ENCODE results near the gene RAB26.
"Not testable (repeated sequence)": the region's sequence is repeated elsewhere in the genome, so short reads cannot be mapped to it uniquely, and the experiment has no call there.

The RAB26 gene, protein sequence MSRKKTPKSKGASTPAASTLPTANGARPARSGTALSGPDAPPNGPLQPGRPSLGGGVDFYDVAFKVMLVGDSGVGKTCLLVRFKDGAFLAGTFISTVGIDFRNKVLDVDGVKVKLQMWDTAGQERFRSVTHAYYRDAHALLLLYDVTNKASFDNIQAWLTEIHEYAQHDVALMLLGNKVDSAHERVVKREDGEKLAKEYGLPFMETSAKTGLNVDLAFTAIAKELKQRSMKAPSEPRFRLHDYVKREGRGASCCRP

GRCh38 chr16:2147981-2148671 is at the start of gene RAB26:
Gene RAB26, plus strand, starts transcription at chr16:2148625. Its CDS starts 159 bp downstream, at chr16:2148784.
- DNase-seq (ENCODE audit: insufficient read length, low spot score), result peak; percentile 75
- no peak for TF ChIP-seq CTCF (IDR thresholded peaks at IDR 0.05; ENCODE audit: insufficient read depth, missing control alignments)
- FAIRE-seq, result no peak

- not testable (repeated sequence) for DNase-seq (ENCODE audit: insufficient read length, low spot score); FAIRE-seq
These were observed 46.8 kb upstream of the RAB26 start for GRCh38 chr16:2101581-2101980.

GRCh38 chr16:2102471-2102870 is 46.0 kb upstream of the RAB26 start:
- TF ChIP-seq CTCF (IDR thresholded peaks at IDR 0.05; ENCODE audit: insufficient read depth, missing control alignments), result no peak
- FAIRE-seq (no peak), DNase-seq (ENCODE audit: insufficient read length, low spot score) (no peak)

DNA sequence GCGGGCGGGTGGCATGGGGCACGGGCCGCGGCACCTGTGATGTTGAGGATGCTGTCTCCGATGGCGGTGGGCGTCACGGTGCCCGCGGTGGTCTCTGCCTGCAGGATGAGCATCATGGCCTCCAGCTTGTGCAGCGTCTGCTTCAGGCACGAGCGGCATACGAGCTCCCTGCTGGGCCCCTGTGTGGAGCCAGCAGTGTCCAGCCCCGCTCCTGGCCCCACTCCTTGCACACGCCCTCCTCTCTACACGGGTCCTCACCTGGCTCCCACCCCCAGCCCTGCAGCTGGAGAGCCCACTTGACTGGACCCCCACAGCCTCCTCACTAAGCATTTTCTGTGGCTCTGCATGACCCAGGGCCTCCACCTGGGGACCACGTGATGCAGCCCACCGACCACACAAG is 44.0 kb upstream of the RAB26 start:
- not testable (repeated sequence) for FAIRE-seq; DNase-seq (ENCODE audit: insufficient read length, low spot score)

- not testable (repeated sequence) for DNase-seq (ENCODE audit: insufficient read length, low spot score); FAIRE-seq
These were observed 43.1 kb upstream of the RAB26 start for GRCh38 chr16:2105291-2105690.

DNA sequence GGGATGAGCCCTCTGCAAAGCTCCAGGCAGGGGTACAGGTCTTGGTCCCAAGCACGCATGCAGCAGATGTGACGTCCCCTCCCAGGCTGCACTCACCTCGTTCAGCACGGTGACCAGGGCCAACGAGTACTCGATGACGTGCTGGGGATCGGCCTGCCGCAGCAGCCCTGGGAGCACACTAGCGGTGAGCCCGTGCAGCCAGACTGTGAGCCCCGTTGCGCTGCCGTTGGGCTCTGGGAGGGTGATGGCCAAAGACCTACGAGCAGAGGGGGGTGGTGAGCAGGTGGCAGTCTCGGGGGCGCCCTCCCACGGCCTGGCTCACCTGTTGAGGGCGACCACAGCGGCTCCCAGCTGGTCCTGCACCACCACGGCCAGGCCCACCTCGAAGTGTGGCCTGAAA is 42.7 kb upstream of the RAB26 start:
- FAIRE-seq; DNase-seq (ENCODE audit: insufficient read length, low spot score): not testable (repeated sequence)

DNA sequence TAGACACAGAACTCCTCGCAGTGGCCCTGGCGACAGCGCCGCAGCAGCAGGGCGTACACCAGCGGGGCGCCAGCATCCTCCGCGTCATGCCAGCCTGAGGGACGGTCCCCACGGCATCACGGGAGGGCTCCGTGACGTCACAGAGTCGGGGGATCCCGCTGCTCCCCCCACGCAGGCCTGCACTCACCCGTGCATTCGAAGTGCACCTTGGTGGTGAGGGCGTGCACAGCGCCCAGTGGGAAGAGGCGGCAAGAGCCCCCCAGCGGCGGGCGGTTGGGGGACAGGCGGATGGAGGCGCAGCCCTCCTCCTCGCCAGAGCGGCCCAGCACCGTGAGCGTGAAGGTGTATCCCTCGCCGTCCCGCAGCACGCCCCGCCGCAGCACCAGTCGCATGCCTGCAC is 42.2 kb upstream of the RAB26 start:
- not testable (repeated sequence) for FAIRE-seq; DNase-seq (ENCODE audit: insufficient read length, low spot score)

GRCh38 chr16:2107121-2107790 is 41.2 kb upstream of the RAB26 start:
- not testable (repeated sequence) for DNase-seq (ENCODE audit: insufficient read length, low spot score); FAIRE-seq

GRCh38 chr16:2107791-2108125 is 40.7 kb upstream of the RAB26 start:
- not testable (repeated sequence) for FAIRE-seq; DNase-seq (ENCODE audit: insufficient read length, low spot score)

DNA sequence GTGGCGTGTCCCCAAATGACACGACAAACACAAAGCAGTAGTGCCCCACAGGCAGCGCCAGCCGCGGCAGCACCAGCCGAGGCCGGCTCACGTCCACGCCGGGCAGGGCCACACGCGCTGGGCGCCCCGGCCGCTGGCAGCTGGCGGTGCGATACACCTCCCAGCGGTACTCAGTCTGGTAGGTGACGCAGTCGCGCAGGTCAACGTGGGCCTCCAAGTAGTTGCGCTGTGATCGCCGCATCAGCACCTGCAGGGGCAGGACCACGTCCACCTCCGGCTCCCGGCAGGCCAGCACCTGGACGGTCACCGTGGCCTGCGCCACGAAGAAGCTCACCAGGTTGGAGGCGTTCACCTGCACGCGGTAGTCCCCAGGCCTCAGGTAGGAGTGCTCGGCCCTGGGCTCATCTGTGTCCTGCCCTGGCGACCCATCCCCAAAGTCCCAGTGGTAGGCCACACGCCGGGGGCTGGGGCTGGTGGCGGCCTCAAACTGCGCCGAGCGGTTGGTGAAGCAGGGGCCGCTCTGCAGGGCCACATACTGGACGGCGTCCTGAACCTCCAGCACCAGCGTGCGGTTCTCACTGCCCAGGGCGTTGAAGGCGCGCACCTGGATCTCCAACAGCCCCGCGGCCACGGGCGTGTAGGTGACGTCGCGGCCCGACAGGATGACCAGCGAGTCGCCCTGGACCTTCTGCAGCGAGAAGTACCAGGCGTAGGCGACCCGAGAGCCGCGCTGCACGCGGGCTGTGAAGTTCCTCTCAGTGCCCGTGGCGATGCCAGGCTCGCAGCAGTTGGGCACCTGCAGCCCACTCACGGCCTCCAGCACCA is 39.8 kb upstream of the RAB26 start:
- FAIRE-seq; DNase-seq (ENCODE audit: insufficient read length, low spot score): not testable (repeated sequence)

GRCh38 chr16:2109271-2109580 is 39.2 kb upstream of the RAB26 start:
- not testable (repeated sequence) for FAIRE-seq

GRCh38 chr16:2109872-2110271 is 38.6 kb upstream of the RAB26 start:
- DNase-seq (ENCODE audit: insufficient read length, low spot score); FAIRE-seq: not testable (repeated sequence)

More at GRCh38 chr16:2109271-2109580, 39.2 kb upstream of the RAB26 start:
- DNase-seq (ENCODE audit: insufficient read length, low spot score), result not testable (repeated sequence)

- not testable (repeated sequence) for DNase-seq (ENCODE audit: insufficient read length, low spot score); FAIRE-seq
These were observed 38.0 kb upstream of the RAB26 start for GRCh38 chr16:2110332-2111008.

DNA sequence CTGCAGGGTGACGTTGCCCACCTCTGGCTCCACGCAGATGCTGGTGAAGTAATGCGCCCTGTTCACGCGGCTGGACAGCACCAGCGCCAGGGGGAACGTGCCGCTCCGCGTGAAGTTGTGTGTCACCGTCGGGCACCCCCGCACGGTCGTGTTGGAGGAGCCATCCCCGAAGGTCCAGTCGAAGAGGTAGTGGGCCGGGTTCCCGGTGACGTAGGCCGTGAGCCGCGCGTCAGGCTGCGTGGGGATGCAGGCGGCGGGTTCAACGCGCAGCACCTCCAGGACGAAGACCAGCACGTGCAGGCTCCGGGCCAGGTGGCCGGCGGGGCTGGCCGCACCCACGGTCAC is 37.4 kb upstream of the RAB26 start:
- FAIRE-seq; DNase-seq (ENCODE audit: insufficient read length, low spot score): not testable (repeated sequence)

GRCh38 chr16:2111412-2112335 is 36.8 kb upstream of the RAB26 start:
- FAIRE-seq, result not testable (repeated sequence)

More at GRCh38 chr16:2111412-2112335, 36.8 kb upstream of the RAB26 start:
- not testable (repeated sequence) for DNase-seq (ENCODE audit: insufficient read length, low spot score)

Data from D721Med (cell line).